ENCODE data around the gene PGGHG.

PGGHG gene

GRCh38 chr11:336659-337198 is 47.8 kb downstream of the PGGHG start:
- Histone ChIP-seq H3K27me3 (ENCODE audit: control insufficient read depth, insufficient read depth, low read length) (peaks cover 4% of the 10 kb centered on the region), H3K4me1 (ENCODE audit: control insufficient read depth, insufficient read depth, low read length) (peaks cover 12% of the 10 kb centered on the region), H3K4me3 (ENCODE audit: low read length) (no peak overlapping the region), H3K9ac (ENCODE audit: low read length) (no peak overlapping the region), H3K36me3 (ENCODE audit: control insufficient read depth, insufficient read depth, low read length) (no peaks in the 10 kb centered on the region), H3K9me3 (ENCODE audit: control insufficient read depth, low read length) (no peaks in the 10 kb centered on the region)

GRCh38 chr11:337711-338110 is 48.8 kb downstream of the PGGHG start:
- Histone ChIP-seq H3K27me3 (ENCODE audit: control insufficient read depth, insufficient read depth, low read length) (peaks cover 4% of the 10 kb centered on the region), H3K4me1 (ENCODE audit: control insufficient read depth, insufficient read depth, low read length) (peaks cover 12% of the 10 kb centered on the region), H3K4me3 (ENCODE audit: low read length) (no peak overlapping the region), H3K9me3 (ENCODE audit: control insufficient read depth, low read length) (no peaks in the 10 kb centered on the region), H3K36me3 (ENCODE audit: control insufficient read depth, insufficient read depth, low read length) (no peaks in the 10 kb centered on the region), H3K9ac (ENCODE audit: low read length) (no peak overlapping the region)

GRCh38 chr11:339963-340362 is 51.0 kb downstream of the PGGHG start:
- no peaks in the 10 kb centered on the region for H3K27me3 ChIP-seq (ENCODE audit: control insufficient read depth, insufficient read depth, low read length)
- H3K9ac ChIP-seq (ENCODE audit: low read length) = no peak overlapping the region
- no peaks in the 10 kb centered on the region for H3K36me3 ChIP-seq (ENCODE audit: control insufficient read depth, insufficient read depth, low read length)
- no peak overlapping the region for H3K4me3 ChIP-seq (ENCODE audit: low read length)
- peaks cover 12% of the 10 kb centered on the region for H3K4me1 ChIP-seq (ENCODE audit: control insufficient read depth, insufficient read depth, low read length)
- no peaks in the 10 kb centered on the region for H3K9me3 ChIP-seq (ENCODE audit: control insufficient read depth, low read length)

GRCh38 chr11:340539-341512 is 51.9 kb downstream of the PGGHG start:
- no peak overlapping the region for H3K9ac ChIP-seq (ENCODE audit: low read length)

GRCh38 chr11:342328-342727 is 53.4 kb downstream of the PGGHG start:
- H3K9ac ChIP-seq (ENCODE audit: low read length) = no peak overlapping the region
- H3K36me3 ChIP-seq (ENCODE audit: control insufficient read depth, insufficient read depth, low read length) = no peaks in the 10 kb centered on the region
- no peak overlapping the region for H3K4me3 ChIP-seq (ENCODE audit: low read length)
- no peaks in the 10 kb centered on the region for H3K4me1 ChIP-seq (ENCODE audit: control insufficient read depth, insufficient read depth, low read length)
- H3K27me3 ChIP-seq (ENCODE audit: control insufficient read depth, insufficient read depth, low read length) = no peaks in the 10 kb centered on the region
- no peaks in the 10 kb centered on the region for H3K9me3 ChIP-seq (ENCODE audit: control insufficient read depth, low read length)

More at GRCh38 chr11:340539-341512, 51.9 kb downstream of the PGGHG start:
- Histone ChIP-seq H3K4me1 (ENCODE audit: control insufficient read depth, insufficient read depth, low read length) (peaks cover 8% of the 10 kb centered on the region), H3K36me3 (ENCODE audit: control insufficient read depth, insufficient read depth, low read length) (no peaks in the 10 kb centered on the region), H3K27me3 (ENCODE audit: control insufficient read depth, insufficient read depth, low read length) (no peaks in the 10 kb centered on the region), H3K4me3 (ENCODE audit: low read length) (no peak overlapping the region), H3K9me3 (ENCODE audit: control insufficient read depth, low read length) (no peaks in the 10 kb centered on the region)

GRCh38 chr11:344836-345578 is 56.1 kb downstream of the PGGHG start:
- Histone ChIP-seq H3K9me3 (ENCODE audit: control insufficient read depth, low read length) (no peaks in the 10 kb centered on the region), H3K4me1 (ENCODE audit: control insufficient read depth, insufficient read depth, low read length) (no peaks in the 10 kb centered on the region), H3K36me3 (ENCODE audit: control insufficient read depth, insufficient read depth, low read length) (no peaks in the 10 kb centered on the region), H3K4me3 (ENCODE audit: low read length) (no peak overlapping the region), H3K27me3 (ENCODE audit: control insufficient read depth, insufficient read depth, low read length) (no peaks in the 10 kb centered on the region), H3K9ac (ENCODE audit: low read length) (no peak overlapping the region)

Data from mucosa of stomach (tissue), 1 donor.